Epithelial cell of proximal tubule (primary cell): ENCODE results near the gene ZNRD2. TPM values are rescaled to one million over a fixed set of nuclear protein-coding genes. Genes with fewer than 3 reads are reported as not detected.

Experiments
- DNase-seq: peaks from one replicate; pipeline ENCODE4 v3.0.0-alpha.2; 2011; ENCODE audit warnings: low read depth
- H3K4me3 ChIP-seq: 2 replicates; pipeline ENCODE4 v1.5.1; 2011; ENCODE audit warnings: low read depth, mild to moderate bottlenecking, low read length
- total RNA-seq: library from RNA; depleted of rRNA; stranded (reverse); fragments of >200 nt; gene quantifications from 2 replicates; pipeline ENCODE4 v1.2.3, GENCODE V29; 2015
- TF ChIP-seq, protein P1 (sequence below): conservative IDR thresholded peaks from 2 replicates; pipeline ENCODE4 v1.5.1; 2012; ENCODE audit warnings: low read depth, mild to moderate bottlenecking, low read length

The ZNRD2 gene
- total RNA-seq, 1 donor from 2014 or later = 72.0 TPM

DNA sequence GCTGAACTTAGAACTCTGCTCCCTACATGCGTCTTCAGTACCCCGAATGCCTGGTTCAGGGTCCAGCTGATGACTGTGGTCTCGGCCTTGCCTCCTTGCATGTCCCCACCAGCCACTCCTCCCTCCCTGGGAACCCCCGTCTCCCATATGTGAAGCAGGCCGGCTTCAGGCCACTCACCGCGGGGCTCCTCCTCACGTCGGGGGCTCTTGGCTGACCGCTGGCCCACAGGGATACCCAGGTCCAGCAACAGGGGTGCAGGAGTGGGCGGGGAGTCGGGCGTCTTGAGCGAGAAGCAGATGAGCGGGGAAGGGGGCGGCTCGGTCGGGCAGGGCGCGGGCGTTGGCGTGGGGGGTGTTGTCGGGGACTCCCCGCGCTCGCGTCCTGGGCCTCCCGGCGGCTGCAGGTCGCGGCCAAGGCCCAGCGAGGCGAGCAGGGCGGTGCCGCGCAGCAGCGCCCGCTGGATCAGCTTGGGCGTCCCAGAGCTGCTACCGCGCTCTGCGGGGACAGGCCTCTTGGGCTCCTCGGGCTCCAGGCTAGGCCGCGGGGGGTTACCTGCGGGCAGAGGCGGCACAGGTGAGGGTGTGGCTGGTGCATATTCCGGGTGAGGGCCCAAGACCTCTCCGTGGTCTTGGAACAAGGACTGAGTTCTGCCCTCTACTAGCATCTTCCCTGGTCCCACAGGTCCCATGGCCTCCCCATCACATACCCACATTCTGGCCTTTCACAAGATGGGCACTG lies 29.1 kb downstream of the ZNRD2 start:
- TF ChIP-seq, protein P1, sequence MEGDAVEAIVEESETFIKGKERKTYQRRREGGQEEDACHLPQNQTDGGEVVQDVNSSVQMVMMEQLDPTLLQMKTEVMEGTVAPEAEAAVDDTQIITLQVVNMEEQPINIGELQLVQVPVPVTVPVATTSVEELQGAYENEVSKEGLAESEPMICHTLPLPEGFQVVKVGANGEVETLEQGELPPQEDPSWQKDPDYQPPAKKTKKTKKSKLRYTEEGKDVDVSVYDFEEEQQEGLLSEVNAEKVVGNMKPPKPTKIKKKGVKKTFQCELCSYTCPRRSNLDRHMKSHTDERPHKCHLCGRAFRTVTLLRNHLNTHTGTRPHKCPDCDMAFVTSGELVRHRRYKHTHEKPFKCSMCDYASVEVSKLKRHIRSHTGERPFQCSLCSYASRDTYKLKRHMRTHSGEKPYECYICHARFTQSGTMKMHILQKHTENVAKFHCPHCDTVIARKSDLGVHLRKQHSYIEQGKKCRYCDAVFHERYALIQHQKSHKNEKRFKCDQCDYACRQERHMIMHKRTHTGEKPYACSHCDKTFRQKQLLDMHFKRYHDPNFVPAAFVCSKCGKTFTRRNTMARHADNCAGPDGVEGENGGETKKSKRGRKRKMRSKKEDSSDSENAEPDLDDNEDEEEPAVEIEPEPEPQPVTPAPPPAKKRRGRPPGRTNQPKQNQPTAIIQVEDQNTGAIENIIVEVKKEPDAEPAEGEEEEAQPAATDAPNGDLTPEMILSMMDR = no peak
- no peak overlapping the region for H3K4me3 ChIP-seq
- DNase-seq = no peak

DNA sequence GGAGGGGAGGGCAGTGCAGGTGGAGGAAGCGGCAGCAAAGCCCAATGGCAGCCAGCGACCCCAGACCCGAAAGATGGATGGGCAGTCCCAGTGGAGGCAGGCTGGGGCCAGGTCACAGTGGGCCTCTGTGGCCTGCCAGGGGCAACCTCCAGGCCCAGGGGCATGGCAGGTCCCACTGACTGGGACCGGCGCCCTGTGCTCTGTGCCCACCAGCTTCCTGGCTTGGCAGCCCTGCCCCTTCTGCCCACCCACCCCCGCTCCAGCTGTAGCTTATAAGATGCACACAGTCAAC lies 29.6 kb downstream of the ZNRD2 start:
- DNase-seq = no peak
- TF ChIP-seq, protein P1 = no peak
- H3K4me3 ChIP-seq = no peak overlapping the region

DNA sequence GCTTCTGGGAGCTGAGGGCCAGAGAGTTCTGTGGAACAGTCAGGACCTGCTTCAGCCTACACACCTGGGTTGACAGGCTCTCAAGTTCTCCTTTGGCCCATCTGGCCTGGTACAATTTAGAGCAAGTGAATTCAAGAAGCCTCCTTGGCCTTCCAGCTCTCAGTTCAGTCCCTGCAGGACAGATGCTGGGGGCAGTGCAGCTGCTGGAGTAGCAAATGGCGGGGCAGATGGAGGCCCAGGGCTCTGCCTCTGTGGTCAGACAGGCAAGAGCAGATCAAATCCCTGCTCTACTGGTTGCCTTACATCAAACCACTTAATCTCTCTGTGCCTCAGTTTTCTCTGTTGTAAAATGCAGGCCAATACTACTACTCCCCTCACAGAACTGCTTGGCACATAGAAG lies 34.0 kb downstream of the ZNRD2 start:
- no peak overlapping the region for H3K4me3 ChIP-seq
- TF ChIP-seq, protein P1 = no peak
- DNase-seq = no peak

DNA sequence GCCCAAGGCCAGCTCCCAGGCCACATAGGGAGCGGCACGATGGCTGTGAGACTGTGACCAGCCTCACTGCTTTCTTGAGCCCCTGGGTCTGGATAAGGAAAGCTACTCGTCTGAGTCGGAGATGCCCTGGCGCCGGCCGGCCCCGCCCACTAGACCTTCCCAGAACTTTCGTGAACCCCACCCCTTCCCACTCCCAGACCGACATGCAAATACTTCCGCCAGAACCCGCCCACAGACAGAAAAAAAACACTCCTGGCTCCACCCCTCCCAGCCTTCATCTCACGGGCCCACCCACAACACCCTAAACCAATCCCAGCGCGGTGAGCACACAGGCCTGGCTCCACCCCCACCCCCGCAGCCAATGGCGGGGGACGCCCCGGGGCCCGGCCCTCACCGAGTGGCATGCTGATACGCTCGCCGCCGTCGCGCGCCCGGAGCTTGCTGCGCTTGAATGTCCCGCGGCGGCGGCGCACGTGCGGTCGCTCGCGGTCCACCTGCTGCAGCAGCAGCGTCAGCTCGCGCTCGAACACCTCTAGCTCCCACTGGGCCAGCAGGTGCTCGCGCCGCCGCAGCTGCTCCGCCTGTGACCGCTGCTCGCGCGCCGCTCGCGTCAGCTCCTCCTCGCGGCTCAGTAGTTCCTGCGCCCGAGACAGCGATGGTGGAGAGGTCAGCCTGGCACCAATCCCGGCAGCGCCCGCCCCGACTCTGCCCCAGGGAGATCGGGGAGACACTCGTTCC lies 36.8 kb downstream of the ZNRD2 start:
- DNase-seq = no peak
- TF ChIP-seq, protein P1 = no peak
- H3K4me3 ChIP-seq = no peak overlapping the region

DNA sequence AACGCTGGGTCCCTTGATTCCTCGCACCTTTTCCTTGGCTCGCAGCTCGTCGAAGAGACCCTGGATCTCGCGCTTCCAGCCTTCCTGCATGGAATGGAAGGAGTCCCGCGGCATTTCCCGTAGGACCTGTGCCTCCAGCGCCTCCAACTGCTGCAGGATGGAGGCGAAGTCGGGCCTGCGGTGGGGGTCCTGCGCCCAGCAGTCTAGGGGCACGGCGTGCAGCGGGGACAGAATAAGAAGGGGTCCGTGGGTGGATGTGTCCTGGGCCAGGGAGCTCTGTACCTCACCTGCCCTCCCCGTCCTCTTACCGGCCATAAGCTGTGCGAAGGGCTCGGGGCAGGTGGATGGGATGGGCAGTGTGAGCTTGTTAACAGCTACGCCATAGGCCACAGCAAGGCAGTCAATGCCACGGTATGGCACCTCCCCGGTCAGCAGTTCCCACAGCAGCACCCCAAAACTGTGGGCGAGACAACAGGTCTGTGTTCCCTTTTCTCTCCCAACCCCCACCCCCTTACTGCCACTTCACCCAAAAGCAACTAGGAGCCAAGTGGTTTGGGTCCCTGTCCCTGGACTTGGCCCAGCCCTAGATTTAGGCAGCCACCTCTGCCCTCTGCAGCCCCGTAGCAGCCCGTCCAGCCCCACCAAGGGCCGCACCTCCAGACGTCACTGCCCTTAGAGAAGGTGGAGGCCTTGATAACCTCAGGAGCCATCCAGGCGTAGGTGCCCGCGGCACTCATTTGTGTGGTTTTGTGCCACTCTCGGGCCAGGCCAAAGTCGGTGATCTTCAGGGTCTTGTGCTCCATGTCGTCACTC lies 37.5 kb downstream of the ZNRD2 start:
- TF ChIP-seq, protein P1 = no peak
- H3K4me3 ChIP-seq = no peak overlapping the region
- DNase-seq = no peak

DNA sequence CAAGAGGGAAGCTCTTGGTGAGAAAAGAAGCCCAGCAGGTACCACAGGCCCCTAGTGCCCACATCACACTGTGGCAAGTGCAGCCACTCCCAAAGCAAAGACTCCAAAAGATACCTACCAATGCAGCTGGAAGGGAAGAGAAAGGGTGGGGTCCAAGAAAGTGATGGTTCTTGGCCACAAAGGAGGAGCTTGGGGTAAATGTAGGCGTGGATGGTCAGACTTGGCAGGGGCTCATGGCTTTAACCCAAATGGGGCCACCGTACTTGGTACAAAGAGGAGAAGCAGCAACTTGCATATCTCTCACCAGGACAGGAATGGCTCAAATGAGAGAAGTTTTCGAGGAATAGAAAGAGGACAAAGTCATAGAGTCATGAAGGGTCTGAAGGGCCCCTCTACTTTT lies 39.0 kb downstream of the ZNRD2 start:
- TF ChIP-seq, protein P1 = no peak
- DNase-seq = no peak
- H3K4me3 ChIP-seq = no peak overlapping the region
